Lung (tissue), 12 donors: ENCODE data around the gene TRIM28. TPM values are rescaled to one million over a fixed set of nuclear protein-coding genes. Genes with fewer than 3 reads are reported as not detected.

Experiments
- ATAC-seq: fragments of 200-7000 bp; cut with Tn5 transposase; one replicate; pipeline ENCODE4 v1.9.1; 2020; ENCODE audit warnings: moderate number of reproducible peaks; ENCODE audit not compliant: insufficient read depth, low FRiP score
- DNase-seq, 3 donors: peaks; one replicate each; pipeline ENCODE4 v3.0.0-alpha.2; 2013 to 2017
- H3K27ac ChIP-seq, 2 donors: one replicate each; pipeline ENCODE4 v1.5.1; 2013; ENCODE audit warnings: mild to moderate bottlenecking in 2 of 2, moderate library complexity in 2 of 2, control low read depth in 1 of 2, inconsistent platforms in 1 of 2, low read depth in 1 of 2, low read length in 1 of 2
- H3K27me3 ChIP-seq, 3 donors: one replicate each; pipeline ENCODE4 v1.5.1; 2013; ENCODE audit warnings: low read length in 2 of 3; ENCODE audit not compliant: control insufficient read depth in 3 of 3, insufficient read depth in 3 of 3
- H3K36me3 ChIP-seq, 4 donors: one replicate each; pipeline ENCODE4 v1.5.1; 2013; ENCODE audit warnings: low read length in 4 of 4, mild to moderate bottlenecking in 1 of 4, moderate library complexity in 1 of 4; ENCODE audit not compliant: control insufficient read depth in 4 of 4, insufficient read depth in 4 of 4
- H3K4me1 ChIP-seq, 5 donors: one replicate each; pipeline ENCODE4 v1.5.1; 2013; ENCODE audit warnings: low read length in 5 of 5, mild to moderate bottlenecking in 2 of 5, moderate library complexity in 1 of 5; ENCODE audit not compliant: control insufficient read depth in 5 of 5, insufficient read depth in 5 of 5
- H3K4me3 ChIP-seq: one replicate; pipeline ENCODE4 v1.5.1; 2013; ENCODE audit warnings: mild to moderate bottlenecking, control low read depth, moderate library complexity
- H3K9ac ChIP-seq, 2 donors: one replicate each; pipeline ENCODE4 v1.5.1; 2013; ENCODE audit warnings: low read length in 2 of 2, control low read depth in 1 of 2; ENCODE audit not compliant: insufficient read depth in 1 of 2
- H3K9me3 ChIP-seq, 4 donors: one replicate each; pipeline ENCODE4 v1.5.1; 2013; ENCODE audit warnings: low read length in 3 of 4, mild to moderate bottlenecking in 1 of 4, moderate library complexity in 1 of 4; ENCODE audit not compliant: control insufficient read depth in 4 of 4, insufficient read depth in 3 of 4
- WGBS, 2 donors: extraction: QIAGEN DNeasy Blood & Tissue Kit; methylation state at CpG; one replicate each; pipeline ENCODE4 v1.1.7; 2013; 5-methylcytosine and 5-hydroxymethylcytosine counted together
- polyA plus RNA-seq, 2 donors: library from polyadenylated mRNA; stranded (reverse); fragments of 200-250 nt; gene quantifications; one replicate each; pipeline ENCODE4 v1.2.1, GENCODE V29; 2013
- total RNA-seq, 2 donors: library from RNA; depleted of rRNA in 1 of 2; stranded (reverse); fragments of >200 nt in 1 of 2; gene quantifications; one replicate each; pipeline ENCODE4 v1.2.1, GENCODE V29; 2014 to 2021
- TF ChIP-seq, protein P1 (sequence below): IDR thresholded peaks from 2 replicates; pipeline ENCODE4 v1.5.1; 2012; ENCODE audit warnings: mild to moderate bottlenecking; ENCODE audit errors: control extremely low read depth, extremely low read depth
- donor health status: control.
- donor health status: control.
- donor health status: Bipolar disorder and iron deficiency.
- donor health status: healthy.
- donor health status: DM: yes; HTN: yes; CAD: no.

TRIM28 gene
- total and polyA plus RNA-seq, 4 donors = 171 to 250 (median 181) TPM

DNA sequence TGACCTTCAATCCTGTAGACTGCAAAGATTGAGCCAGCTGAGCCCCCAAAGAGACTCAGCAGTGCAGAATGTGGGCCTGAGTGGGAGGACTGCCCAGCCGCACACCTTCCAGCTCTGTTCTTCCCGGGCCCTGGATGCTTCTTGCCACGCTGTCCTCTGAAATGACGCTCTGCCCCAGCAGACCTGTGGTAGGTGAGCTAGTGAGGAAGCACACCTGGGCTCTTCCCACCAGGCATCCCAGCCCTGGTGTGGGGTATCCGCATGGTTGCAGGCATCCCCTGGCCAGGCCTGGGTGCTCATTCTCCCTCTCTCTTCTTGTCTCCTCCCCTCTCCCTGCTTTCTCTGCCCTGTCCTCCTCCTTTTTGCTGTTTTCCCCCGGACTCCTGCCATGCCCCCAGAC lies 39.1 kb downstream of the TRIM28 start:
- Histone ChIP-seq H3K27me3 (no peaks in the 10 kb centered on the region), H3K4me1 (peaks cover 0 to 4% (median 3%) of the 10 kb centered on the region in 5 donors), H3K27ac (no peak overlapping the region), H3K9ac (no peak overlapping the region), H3K9me3 (no peaks in the 10 kb centered on the region), H3K36me3 (peaks cover 4 to 25% (median 8%) of the 10 kb centered on the region in 4 donors), H3K4me3 (no peak overlapping the region)
- 96 to 97% methylated on average over 6 of the region's 6 CpGs for WGBS, 2 donors
- DNase-seq (no peak), ATAC-seq (no peak)
- TF ChIP-seq, protein P1, sequence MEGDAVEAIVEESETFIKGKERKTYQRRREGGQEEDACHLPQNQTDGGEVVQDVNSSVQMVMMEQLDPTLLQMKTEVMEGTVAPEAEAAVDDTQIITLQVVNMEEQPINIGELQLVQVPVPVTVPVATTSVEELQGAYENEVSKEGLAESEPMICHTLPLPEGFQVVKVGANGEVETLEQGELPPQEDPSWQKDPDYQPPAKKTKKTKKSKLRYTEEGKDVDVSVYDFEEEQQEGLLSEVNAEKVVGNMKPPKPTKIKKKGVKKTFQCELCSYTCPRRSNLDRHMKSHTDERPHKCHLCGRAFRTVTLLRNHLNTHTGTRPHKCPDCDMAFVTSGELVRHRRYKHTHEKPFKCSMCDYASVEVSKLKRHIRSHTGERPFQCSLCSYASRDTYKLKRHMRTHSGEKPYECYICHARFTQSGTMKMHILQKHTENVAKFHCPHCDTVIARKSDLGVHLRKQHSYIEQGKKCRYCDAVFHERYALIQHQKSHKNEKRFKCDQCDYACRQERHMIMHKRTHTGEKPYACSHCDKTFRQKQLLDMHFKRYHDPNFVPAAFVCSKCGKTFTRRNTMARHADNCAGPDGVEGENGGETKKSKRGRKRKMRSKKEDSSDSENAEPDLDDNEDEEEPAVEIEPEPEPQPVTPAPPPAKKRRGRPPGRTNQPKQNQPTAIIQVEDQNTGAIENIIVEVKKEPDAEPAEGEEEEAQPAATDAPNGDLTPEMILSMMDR = no peak

DNA sequence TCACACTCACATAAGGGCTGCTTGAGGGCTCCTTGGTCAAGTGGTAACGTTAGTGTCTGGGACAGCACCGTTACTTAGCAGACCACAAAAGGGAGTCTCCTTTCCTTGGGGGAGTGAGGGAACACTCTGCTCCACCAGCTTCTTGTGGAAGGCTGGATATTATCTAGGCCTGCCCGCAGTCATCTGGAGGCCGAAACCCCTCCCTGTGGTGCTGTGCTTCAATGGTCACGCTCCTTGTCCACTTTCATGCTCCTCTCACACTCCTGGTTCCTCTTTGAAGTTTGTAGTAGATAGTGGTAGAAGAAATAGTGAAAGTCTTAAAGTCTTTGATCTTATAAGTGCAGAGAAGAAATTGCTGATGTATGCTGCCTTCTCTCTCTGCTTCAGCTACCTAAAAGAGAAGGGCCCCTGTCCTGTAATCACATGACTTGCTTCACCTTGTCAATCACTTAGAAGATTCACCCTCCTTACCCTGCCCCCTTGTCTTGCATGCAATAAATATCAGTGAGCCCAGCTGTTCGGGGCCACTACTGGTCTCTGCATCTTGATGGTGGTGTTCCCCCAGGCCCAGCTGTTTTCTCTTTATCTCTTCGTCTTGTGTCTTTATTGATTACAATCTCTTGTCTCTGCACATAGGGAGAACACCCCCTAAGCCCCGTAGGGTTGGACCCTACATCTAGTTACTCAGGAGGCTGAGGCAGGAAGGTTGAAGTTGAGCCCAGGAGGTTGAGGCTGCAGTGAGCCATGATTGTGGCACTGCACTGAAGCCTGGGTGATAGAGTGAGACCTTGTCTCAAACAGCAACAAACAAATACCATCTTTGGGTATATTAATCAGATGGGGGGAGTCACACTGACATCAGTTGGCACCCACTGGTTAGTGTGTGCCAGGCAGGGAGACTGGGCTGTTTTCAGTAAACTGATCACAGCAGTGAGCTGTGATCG lies 40.9 kb downstream of the TRIM28 start:
- Histone ChIP-seq H3K9ac (no peak overlapping the region), H3K36me3 (peaks cover 4 to 25% (median 8%) of the 10 kb centered on the region in 4 donors), H3K27me3 (no peaks in the 10 kb centered on the region), H3K4me1 (peaks cover 0 to 4% (median 3%) of the 10 kb centered on the region in 5 donors), H3K4me3 (no peak overlapping the region), H3K9me3 (no peaks in the 10 kb centered on the region), H3K27ac (no peak overlapping the region)
- DNase-seq (no peak), ATAC-seq (no peak)
- TF ChIP-seq, protein P1 = no peak
- 90 to 93% methylated on average over 8 to 9 of the region's 9 CpGs for WGBS, 2 donors

- Histone ChIP-seq H3K27ac (no peak overlapping the region), H3K4me1 (peaks cover 0 to 4% (median 3%) of the 10 kb centered on the region in 5 donors), H3K27me3 (no peaks in the 10 kb centered on the region), H3K9ac (no peak overlapping the region), H3K4me3 (no peak overlapping the region), H3K36me3 (peaks cover 4 to 25% (median 8%) of the 10 kb centered on the region in 4 donors), H3K9me3 (no peaks in the 10 kb centered on the region)
- DNase-seq (no peak), ATAC-seq (no peak)
- TF ChIP-seq, protein P1 = no peak
- WGBS, 2 donors = 78 to 83% methylated on average over 5 to 6 of the region's 6 CpGs
Measured at GRCh38 chr19:58585442-58586132, 41.7 kb downstream of the TRIM28 start.
